Fibroblast of lung (primary cell): ENCODE results near the gene C1QTNF3. TPM values are rescaled to one million over a fixed set of nuclear protein-coding genes. Genes with fewer than 3 reads are reported as not detected.

Experiments used
- DNase-seq, 2 donors: peaks; one replicate each; pipeline versions ENCODE4 v3.0.0 to v3.0.0-alpha.2; 2010; ENCODE audit warnings: low read depth in 2 of 2
- H2AFZ ChIP-seq: 2 replicates; pipeline ENCODE4 v1.5.1; 2012; ENCODE audit warnings: low read length, control low read depth, inconsistent platforms
- H3K27ac ChIP-seq: 2 replicates; pipeline ENCODE4 v1.5.1; 2011; ENCODE audit warnings: low read length, control low read depth; ENCODE audit not compliant: insufficient read depth
- H3K27me3 ChIP-seq: 2 replicates; pipeline ENCODE4 v1.5.1; 2011; ENCODE audit warnings: mild to moderate bottlenecking, low read length; ENCODE audit not compliant: control insufficient read depth, insufficient read depth
- H3K36me3 ChIP-seq: 2 replicates; pipeline ENCODE4 v1.5.1; 2011; ENCODE audit warnings: low read length; ENCODE audit not compliant: control insufficient read depth, insufficient read depth
- H3K4me1 ChIP-seq: 2 replicates; pipeline ENCODE4 v1.5.1; 2011; ENCODE audit warnings: low read length; ENCODE audit not compliant: control insufficient read depth, insufficient read depth; ENCODE audit errors: extremely low read depth
- H3K4me2 ChIP-seq: 2 replicates; pipeline ENCODE4 v1.5.1; 2011; ENCODE audit warnings: low read length, control low read depth; ENCODE audit not compliant: insufficient read depth; ENCODE audit errors: extremely low read depth
- H3K4me3 ChIP-seq, 4 experiments: fragments of 200-600 bp in 1 of 4; sonication (generic) in 1 of 4; replicated peaks in 1 of 4; 2 replicates each; pipeline ENCODE4 v1.5.1; 2011 to 2016; ENCODE audit warnings: low read length in 4 of 4, low read depth in 3 of 4, mild to moderate bottlenecking in 3 of 4, control low read depth in 2 of 4, inconsistent platforms in 1 of 4, mixed read lengths in 1 of 4; ENCODE audit not compliant: insufficient read depth in 1 of 4; ENCODE audit errors: control extremely low read depth in 1 of 4
- H3K79me2 ChIP-seq: 2 replicates; pipeline ENCODE4 v1.5.1; 2012; ENCODE audit warnings: mild to moderate bottlenecking, low read length, inconsistent platforms; ENCODE audit not compliant: control insufficient read depth, insufficient read depth
- H3K9ac ChIP-seq: 2 replicates; pipeline ENCODE4 v1.5.1; 2011; ENCODE audit warnings: mild to moderate bottlenecking, low read length, control low read depth; ENCODE audit not compliant: insufficient read depth
- H3K9me3 ChIP-seq: 2 replicates; pipeline ENCODE4 v1.5.1; 2012; ENCODE audit warnings: low read depth, low read length; ENCODE audit not compliant: control insufficient read depth, insufficient read depth
- H4K20me1 ChIP-seq: 2 replicates; pipeline ENCODE4 v1.5.1; 2011; ENCODE audit warnings: low read length; ENCODE audit not compliant: control insufficient read depth, insufficient read depth; ENCODE audit errors: extremely low read depth
- CTCF ChIP-seq, 2 donors: IDR thresholded peaks in 1 of 2; conservative IDR thresholded peaks in 1 of 2; 1 replicate in 1 of 2; 2 replicates in 1 of 2; pipeline ENCODE4 v1.5.1; 2011 to 2012; ENCODE audit warnings: low read length in 2 of 2, control low read depth in 1 of 2, inconsistent platforms in 1 of 2, low read depth in 1 of 2, mild to moderate bottlenecking in 1 of 2
- EZH2 ChIP-seq: IDR thresholded peaks from 2 replicates; pipeline ENCODE4 v1.5.1; 2012; ENCODE audit warnings: low read length, control low read depth, mild to moderate bottlenecking; ENCODE audit errors: missing control alignments
- polyA plus RNA-seq, 2 donors: library from polyadenylated mRNA; depleted of rRNA in 1 of 2; stranded (reverse) in 1 of 2; unstranded in 1 of 2; fragments of >200 nt; gene quantifications; 2 replicates each; pipeline ENCODE4 v1.2.1, GENCODE V29; 2011 to 2012; ENCODE audit warnings: missing spikeins in 1 of 2
- total RNA-seq: library from RNA; depleted of rRNA; stranded (reverse); fragments of >200 nt; gene quantifications from 2 replicates; pipeline ENCODE4 v1.2.1, GENCODE V29; 2014

C1QTNF3 gene
- total and polyA plus RNA-seq, 2 donors (not counting 1 experiment from before 2014, with no cell fraction given), result 0.68 to 1.2 TPM

DNA sequence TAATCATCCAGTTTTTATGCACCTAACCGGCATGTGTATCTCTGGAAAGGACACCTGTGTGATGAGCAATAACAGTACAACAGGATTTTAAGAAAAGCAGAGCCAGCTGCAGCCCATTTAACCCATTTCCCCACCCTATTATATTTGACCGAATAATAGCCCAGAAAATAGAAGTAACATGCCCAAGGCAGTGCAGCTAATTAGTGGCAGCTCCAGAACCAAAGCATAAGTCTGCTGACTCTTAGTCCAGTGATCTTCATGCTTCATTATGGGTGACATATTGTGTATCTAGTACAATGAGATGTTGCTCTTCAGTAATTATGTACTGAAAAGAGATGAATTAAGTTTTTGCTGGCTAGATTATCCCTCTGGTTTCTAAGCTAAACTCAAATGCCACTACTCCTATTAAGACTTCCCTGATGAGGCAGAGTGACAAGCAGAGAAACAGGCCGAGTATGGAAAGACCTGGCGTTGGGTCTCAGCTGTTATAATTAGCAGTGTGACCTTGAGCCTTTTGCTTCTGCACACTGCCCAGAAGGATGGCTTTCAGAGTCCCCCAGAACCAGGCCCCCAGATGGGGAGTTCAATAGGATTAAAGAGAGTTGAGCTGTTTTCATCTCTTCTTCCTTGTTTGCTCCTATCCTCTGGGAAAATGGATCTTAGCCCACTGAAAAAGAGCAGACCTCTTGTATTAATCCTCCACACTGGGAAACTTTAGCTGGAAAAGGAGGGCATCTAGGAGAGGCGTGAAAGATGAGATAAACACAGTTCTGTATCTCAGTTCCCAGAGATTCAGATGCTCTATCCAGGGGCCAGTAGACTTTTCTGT is 10.8 kb upstream of the C1QTNF3 start:
- H3K9me3 ChIP-seq, result no peaks in the 10 kb centered on the region
- TF ChIP-seq CTCF (conservative IDR thresholded peaks at IDR 0.05 in 1 of 2, IDR thresholded peaks at IDR 0.05 in 1 of 2; ENCODE audit: low read depth in 1 of 2, low read length in 2 of 2) (no peak), EZH2 (no peak)
- DNase-seq, result no peak
- H3K27ac ChIP-seq, result no peak overlapping the region
- peak overlapping the region; percentile 14 for H3K4me2 ChIP-seq
- H3K4me1 ChIP-seq, result peaks cover 8% of the 10 kb centered on the region
- no peak overlapping the region for H3K4me3 ChIP-seq
- no peaks in the 10 kb centered on the region for H3K79me2 ChIP-seq
- no peaks in the 10 kb centered on the region for H3K27me3 ChIP-seq
- no peak overlapping the region for H2AFZ ChIP-seq
- H4K20me1 ChIP-seq, result no peaks in the 10 kb centered on the region
- H3K36me3 ChIP-seq, result no peaks in the 10 kb centered on the region
- H3K9ac ChIP-seq, result no peak overlapping the region

DNA sequence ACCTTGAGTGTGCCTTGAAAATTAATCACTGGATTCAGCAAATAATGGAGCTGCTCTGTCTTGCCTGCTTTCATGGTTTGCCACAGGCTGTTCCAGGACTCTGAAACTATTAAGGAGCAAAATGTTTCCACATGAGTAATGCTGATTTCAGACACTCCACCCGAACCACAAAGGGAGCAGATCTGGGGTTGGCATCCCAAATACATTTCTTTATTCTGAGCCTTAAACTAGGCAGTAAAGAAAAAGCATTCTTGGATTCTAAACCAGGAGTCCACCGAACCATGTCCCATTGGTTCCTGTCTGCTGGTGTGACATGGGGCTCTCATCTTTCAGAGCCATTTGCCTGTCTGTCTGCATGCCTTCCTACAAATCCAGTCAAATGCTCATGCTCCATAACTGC is 10.1 kb upstream of the C1QTNF3 start:
- no peak overlapping the region for H3K27ac ChIP-seq
- H2AFZ ChIP-seq, result no peak overlapping the region
- TF ChIP-seq CTCF (conservative IDR thresholded peaks at IDR 0.05 in 1 of 2, IDR thresholded peaks at IDR 0.05 in 1 of 2; ENCODE audit: low read depth in 1 of 2, low read length in 2 of 2) (no peak), EZH2 (no peak)
- no peak overlapping the region for H3K9ac ChIP-seq
- no peaks in the 10 kb centered on the region for H3K9me3 ChIP-seq
- peak; percentile 72 to 96 for DNase-seq
- H3K4me3 ChIP-seq, result no peak overlapping the region
- no peaks in the 10 kb centered on the region for H3K36me3 ChIP-seq
- H3K4me1 ChIP-seq, result peaks cover 8% of the 10 kb centered on the region
- H3K27me3 ChIP-seq, result no peaks in the 10 kb centered on the region
- no peak overlapping the region for H3K4me2 ChIP-seq
- no peaks in the 10 kb centered on the region for H4K20me1 ChIP-seq
- H3K79me2 ChIP-seq, result no peaks in the 10 kb centered on the region

DNA sequence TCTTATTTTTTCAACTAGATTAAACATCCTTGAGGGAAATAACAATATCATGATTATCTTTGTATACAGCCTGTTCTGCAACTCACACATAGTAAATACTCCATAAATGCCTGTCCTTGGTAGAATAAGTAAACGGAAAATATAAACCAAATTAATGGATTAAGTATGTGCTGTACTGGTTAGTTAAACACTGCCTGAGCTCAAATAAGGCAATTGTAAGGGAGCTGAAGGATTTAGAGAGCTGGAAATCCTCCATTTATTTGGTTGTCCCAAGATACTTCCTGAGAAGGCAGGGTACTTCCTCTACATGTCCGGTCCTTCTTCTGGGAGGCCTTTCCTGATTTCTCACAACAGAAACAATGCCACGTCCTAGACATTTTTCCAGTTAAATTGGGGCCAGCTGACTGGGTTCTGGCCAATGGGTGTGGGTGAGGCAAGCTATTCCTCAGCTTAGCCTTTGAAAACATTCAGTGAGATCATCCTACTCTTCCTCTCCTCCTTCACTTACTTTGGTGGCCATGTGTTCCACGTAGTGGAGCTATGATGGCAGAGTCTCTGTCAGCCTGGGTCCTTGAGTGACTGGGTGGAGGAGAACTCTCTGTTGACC is 8.5 kb upstream of the C1QTNF3 start:
- H3K9me3 ChIP-seq, result no peaks in the 10 kb centered on the region
- H3K27me3 ChIP-seq, result no peaks in the 10 kb centered on the region

More for the DNA sequence above, 8.5 kb upstream of the C1QTNF3 start:
- Histone ChIP-seq H3K4me2 (no peak overlapping the region), H3K4me1 (peaks cover 8% of the 10 kb centered on the region), H4K20me1 (no peaks in the 10 kb centered on the region), H3K4me3 (no peak overlapping the region), H3K27ac (no peak overlapping the region), H2AFZ (no peak overlapping the region), H3K9ac (no peak overlapping the region), H3K79me2 (no peaks in the 10 kb centered on the region), H3K36me3 (no peaks in the 10 kb centered on the region)
- DNase-seq, result no peak
- TF ChIP-seq EZH2 (no peak), CTCF (conservative IDR thresholded peaks at IDR 0.05 in 1 of 2, IDR thresholded peaks at IDR 0.05 in 1 of 2; ENCODE audit: low read depth in 1 of 2, low read length in 2 of 2) (no peak)
